Stimulated activated naive CD8-positive, alpha-beta T cell treated with anti-CD3 and anti-CD28 coated beads, Interleukin-15, amount 100 ng/mL, for 72 hours (primary cell): Measurements from ENCODE around the gene RUVBL1.

Experiments used
- ATAC-seq: fragments of 150-1000 bp; cut with Tn5 transposase; 2 replicates; pipeline ENCODE4 v1.10.0; 2021; ENCODE audit warnings: mild to moderate bottlenecking, moderate library complexity
- DNase-seq, 2 donors: peaks; one replicate each; pipeline ENCODE4 v3.0.0; 2021 to 2022
- H3K27ac Mint-ChIP-seq, 2 donors: one replicate each; pipeline ENCODE4 v1.8.0; 2022; ENCODE audit warnings: mild to moderate bottlenecking in 2 of 2, mixed read lengths in 2 of 2, moderate library complexity in 2 of 2
- H3K27me3 Mint-ChIP-seq: one replicate; pipeline ENCODE4 v1.8.0; 2022; ENCODE audit warnings: mixed read lengths
- H3K4me1 Mint-ChIP-seq: one replicate; pipeline ENCODE4 v1.8.0; 2022; ENCODE audit warnings: mild to moderate bottlenecking, mixed read lengths
- H3K4me3 Mint-ChIP-seq, 2 donors: one replicate each; pipeline ENCODE4 v1.8.0; 2022; ENCODE audit warnings: mild to moderate bottlenecking in 2 of 2, mixed read lengths in 2 of 2, moderate library complexity in 1 of 2
- H3K9me3 Mint-ChIP-seq, 2 donors: one replicate each; pipeline ENCODE4 v1.8.0; 2022; ENCODE audit warnings: mixed read lengths in 2 of 2

Gene RUVBL1

DNA sequence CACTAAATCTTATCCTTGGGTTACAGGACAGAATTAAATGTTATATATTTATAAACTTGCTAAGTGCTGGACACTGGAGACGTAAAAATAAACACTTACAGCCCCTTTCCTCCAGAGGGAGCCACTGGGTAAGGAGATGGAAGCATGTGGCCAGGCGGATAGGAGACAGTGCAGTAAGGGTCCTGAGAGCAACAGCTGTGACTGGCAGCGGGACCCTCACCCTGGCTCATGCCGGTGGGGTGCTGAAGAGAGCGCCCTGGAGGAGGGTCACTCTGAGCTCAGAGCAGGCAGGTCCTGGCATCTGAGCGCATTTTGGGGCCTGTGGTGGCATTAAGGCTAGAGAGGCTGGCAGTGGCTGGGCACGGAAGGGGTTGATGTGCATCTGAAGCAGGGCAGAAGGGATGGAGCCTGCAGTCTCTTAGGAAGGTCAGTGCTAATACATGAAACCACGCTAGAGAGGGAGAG lies 55.4 kb downstream of the RUVBL1 start:
- Mint-ChIP-seq H3K4me1 (peaks cover 6% of the 10 kb centered on the region), H3K9me3 (no peaks in the 10 kb centered on the region), H3K4me3 (no peak overlapping the region), H3K27me3 (no peaks in the 10 kb centered on the region), H3K27ac (peak overlapping the region in 1 of 2 donors; percentile 79)
- DNase-seq (no peak), ATAC-seq (peak; percentile 54)

DNA sequence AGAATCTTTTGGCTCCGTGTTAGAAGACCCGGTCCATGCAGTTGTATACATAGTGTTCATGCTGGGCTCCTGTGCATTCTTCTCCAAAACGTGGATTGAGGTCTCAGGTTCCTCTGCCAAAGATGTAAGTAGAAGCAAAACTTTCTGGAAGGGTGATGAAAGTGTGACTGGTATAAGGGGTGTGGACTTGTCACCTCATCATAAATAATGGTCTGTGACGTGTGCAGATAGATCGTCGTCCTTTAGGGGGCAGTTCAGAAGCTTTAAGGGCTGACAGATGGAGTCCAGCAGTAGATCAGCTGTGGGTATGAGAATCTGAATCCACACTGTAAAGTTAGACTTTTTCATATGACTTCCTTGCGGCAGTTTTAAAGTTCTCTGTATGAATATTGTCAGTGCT lies 56.1 kb downstream of the RUVBL1 start:
- no peak for DNase-seq
- no peak overlapping the region for H3K27ac Mint-ChIP-seq
- H3K4me3 Mint-ChIP-seq, result no peak overlapping the region
- H3K27me3 Mint-ChIP-seq, result no peaks in the 10 kb centered on the region
- H3K9me3 Mint-ChIP-seq, result no peaks in the 10 kb centered on the region
- ATAC-seq, result no peak
- H3K4me1 Mint-ChIP-seq, result peaks cover 6% of the 10 kb centered on the region

DNA sequence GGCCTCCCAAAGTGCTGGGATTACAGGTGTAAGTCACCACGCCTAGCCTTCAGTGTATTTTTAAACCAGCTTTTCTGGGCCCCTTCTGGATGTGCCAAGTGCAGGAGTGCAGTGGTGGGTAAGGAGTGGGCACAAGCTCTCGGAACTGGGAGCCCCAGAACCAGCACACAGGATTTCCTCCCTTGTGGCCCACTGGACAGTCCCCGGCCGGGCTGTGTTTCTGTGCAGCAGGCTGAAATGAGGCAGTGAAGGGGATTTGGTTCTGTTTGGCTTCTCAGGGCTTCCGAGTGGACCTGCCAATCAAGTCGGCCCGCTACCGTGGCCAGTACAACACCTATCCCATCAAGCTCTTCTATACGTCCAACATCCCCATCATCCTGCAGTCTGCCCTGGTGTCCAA lies 56.9 kb downstream of the RUVBL1 start:
- Mint-ChIP-seq H3K9me3 (no peaks in the 10 kb centered on the region), H3K27me3 (no peaks in the 10 kb centered on the region), H3K4me1 (peaks cover 12% of the 10 kb centered on the region), H3K27ac (no peak overlapping the region), H3K4me3 (no peak overlapping the region)
- DNase-seq, result no peak
- no peak for ATAC-seq

DNA sequence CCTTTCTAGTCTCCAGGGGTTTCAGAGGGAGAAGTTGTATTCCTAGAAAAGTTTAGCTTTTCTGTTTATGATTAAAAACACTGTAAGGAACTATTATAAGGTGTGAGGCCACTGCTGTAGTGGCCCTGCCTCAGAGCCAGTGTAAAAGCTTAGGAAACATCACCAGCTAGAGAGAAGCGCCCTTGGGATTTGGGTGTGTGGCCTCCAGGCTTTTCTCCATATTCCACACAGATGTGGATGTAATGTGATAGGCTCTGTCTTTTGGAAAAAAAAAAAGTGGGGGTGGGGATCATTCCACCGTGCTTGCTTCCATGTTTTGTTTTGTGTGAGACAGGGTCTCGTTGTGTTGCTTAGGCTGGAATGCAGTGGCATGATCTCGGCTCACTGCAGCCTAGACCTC lies 57.5 kb downstream of the RUVBL1 start:
- DNase-seq, result no peak
- Mint-ChIP-seq H3K4me3 (no peak overlapping the region), H3K27ac (peak overlapping the region in 1 of 2 donors; percentile 13), H3K27me3 (no peaks in the 10 kb centered on the region), H3K9me3 (no peaks in the 10 kb centered on the region), H3K4me1 (peaks cover 16% of the 10 kb centered on the region)
- no peak for ATAC-seq

DNA sequence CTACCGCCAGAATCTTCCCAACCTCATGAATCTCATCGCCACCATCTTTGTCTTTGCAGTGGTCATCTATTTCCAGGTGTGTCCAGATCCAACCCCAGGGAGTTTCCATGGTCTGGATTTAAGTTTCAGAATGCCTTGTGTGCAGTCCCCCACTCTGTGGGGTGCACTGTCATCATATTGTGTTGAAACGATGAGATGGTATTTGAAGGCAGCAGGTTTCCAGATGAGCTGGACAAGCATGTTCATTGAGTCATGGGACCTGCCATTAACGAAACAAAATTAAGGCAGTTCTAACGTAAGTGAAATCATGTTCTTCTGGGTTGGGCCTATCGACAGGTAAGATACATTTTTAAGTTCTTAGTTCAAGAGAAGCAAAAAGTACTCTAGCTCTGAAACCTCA lies 58.6 kb downstream of the RUVBL1 start:
- H3K27me3 Mint-ChIP-seq, result no peaks in the 10 kb centered on the region
- H3K4me1 Mint-ChIP-seq, result peaks cover 16% of the 10 kb centered on the region
- ATAC-seq, result no peak
- peak overlapping the region in 1 of 2 donors; percentile 37 for H3K27ac Mint-ChIP-seq
- DNase-seq, result no peak
- H3K4me3 Mint-ChIP-seq, result no peak overlapping the region
- no peaks in the 10 kb centered on the region for H3K9me3 Mint-ChIP-seq

DNA sequence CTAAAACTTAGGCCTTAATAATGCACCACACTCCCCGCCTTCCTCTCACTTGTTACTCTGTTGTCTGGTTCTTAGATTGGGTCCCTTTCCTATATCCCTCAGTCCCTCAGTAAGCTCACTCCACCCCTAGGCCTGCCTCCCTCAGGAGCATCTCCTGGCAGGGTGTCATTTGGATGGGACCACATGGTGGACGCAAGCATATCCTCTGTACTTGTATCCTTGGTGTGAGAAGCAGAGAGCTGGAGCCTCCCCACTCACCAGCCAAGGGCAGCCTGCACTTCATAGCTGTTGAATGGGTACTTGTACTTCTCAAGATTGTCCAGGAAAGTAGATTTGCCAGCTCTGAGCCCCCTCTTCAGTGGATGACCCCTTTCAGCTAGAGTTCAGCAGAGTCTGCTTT lies 59.7 kb downstream of the RUVBL1 start:
- peak overlapping the region in 1 of 2 donors; percentile 5 for H3K27ac Mint-ChIP-seq
- H3K4me3 Mint-ChIP-seq, result no peak overlapping the region
- ATAC-seq (no peak), DNase-seq (no peak)
- peaks cover 16% of the 10 kb centered on the region for H3K4me1 Mint-ChIP-seq
- H3K9me3 Mint-ChIP-seq, result no peaks in the 10 kb centered on the region
- H3K27me3 Mint-ChIP-seq, result no peaks in the 10 kb centered on the region

DNA sequence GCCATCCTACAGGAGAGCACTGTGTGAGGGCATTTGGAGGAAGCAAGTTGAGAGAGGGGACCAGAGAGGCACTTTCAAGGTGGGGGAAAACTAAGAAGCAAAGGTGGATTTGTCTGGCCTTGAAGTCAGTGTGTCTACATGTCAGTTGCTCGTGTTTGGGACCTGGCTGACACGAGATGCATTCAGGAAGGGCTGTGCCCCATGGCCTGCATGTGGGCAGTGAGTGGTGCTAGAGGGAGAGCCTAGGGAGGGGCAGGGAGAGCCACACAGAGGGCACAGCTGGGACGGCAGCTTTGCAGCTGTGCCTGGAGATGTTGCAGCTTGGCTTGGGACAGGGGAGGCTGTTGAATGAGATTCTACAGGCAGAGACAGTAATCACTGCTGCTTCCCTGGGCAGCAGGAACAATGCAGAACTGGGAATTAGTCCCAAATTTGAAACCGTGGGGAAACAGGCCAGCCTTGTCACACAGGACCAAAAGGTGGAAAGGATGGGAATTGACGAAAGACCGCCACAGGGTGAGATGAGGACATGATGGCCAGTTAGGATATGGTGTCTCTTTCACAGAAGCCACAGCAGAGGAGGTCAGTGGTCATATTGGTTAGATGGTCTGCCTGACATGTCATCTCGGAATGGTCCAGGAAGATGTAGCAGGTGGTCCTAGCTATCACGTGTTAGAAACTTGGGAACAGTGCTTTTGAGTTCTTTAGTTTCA lies 61.4 kb downstream of the RUVBL1 start:
- H3K4me1 Mint-ChIP-seq, result peaks cover 14% of the 10 kb centered on the region
- no peak for DNase-seq
- H3K4me3 Mint-ChIP-seq, result no peak overlapping the region
- H3K27me3 Mint-ChIP-seq, result no peaks in the 10 kb centered on the region
- no peaks in the 10 kb centered on the region for H3K9me3 Mint-ChIP-seq
- H3K27ac Mint-ChIP-seq, result peak overlapping the region; percentile 20 to 64
- peak; percentile 46 for ATAC-seq

DNA sequence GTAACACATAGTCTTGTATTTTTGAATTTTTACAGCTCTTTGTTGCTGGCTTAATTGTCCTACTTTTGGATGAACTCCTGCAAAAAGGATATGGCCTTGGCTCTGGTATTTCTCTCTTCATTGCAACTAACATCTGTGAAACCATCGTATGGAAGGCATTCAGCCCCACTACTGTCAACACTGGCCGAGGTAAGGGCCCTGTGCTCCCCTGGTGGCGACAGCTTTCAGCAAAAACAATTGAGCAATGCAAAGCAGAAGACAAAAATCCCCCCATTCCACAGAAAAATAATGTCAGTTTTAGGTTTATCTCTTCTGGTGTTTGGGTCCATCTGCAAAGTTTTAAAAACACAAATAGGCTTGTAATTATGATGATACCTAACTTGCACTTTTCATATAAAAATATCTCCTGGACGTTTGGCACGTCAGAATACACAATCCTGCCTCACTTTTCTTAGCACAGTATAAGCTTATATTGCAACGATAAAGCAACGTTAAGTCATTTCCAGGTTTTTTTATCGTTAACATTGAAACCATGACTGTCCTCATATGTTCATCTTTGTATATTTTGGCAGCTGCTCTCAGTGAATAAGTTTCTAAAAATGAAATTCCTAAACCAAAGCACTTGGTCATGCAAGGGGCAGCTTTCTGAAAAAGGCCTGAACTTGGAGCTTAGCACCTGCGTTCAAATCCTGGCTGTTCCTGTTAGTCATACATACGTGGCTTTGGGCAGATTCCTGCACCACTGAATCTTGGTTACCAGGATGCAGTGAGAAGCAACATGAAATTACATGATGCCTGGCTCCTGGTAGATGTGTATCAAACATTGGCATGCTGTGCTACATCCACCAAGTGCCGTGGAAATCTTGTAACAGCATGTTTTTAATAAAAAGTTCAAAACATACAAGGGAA lies 62.9 kb downstream of the RUVBL1 start:
- Mint-ChIP-seq H3K27me3 (no peaks in the 10 kb centered on the region), H3K9me3 (no peaks in the 10 kb centered on the region), H3K27ac (no peak overlapping the region), H3K4me1 (peaks cover 18% of the 10 kb centered on the region), H3K4me3 (no peak overlapping the region)
- DNase-seq (no peak), ATAC-seq (no peak)

DNA sequence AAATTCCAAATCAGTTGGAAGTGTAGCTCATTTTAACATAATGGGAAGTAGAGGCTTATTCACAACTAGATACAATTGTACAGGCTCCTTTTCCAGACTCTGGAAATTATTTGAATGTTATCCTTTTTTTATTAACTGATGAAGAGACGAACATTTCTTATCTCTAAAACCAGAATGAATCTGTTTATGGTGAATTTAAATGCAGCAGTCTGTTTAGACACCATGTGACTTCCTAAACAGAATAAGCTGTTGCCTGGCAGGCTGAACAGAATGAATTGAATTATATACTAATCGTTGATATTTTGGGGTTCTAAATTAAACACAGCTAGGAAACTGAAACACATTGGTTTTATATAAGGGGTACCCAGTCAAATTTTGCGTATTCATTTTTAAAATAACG lies 67.4 kb downstream of the RUVBL1 start:
- Mint-ChIP-seq H3K27me3 (no peaks in the 10 kb centered on the region), H3K27ac (no peak overlapping the region)

DNA sequence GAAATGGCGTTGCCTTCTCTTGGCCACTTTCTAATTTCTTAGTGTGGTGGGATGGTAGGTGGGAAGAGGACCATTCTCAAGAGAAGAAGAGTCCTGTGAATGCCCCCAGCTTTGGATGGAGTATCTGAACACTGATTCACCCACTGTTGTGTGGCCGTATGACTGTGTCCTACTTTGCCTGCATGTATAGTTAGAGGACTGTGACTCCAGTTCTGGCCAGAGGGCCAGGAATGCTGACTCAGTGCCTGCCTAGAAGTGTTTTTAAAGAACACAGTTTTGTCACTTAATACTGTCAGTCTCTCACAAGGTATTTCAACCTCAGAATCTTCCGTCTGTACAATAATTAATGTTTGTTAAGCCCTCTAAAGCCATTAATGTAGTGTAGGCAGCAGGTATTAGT lies 69.2 kb downstream of the RUVBL1 start:
- H3K9me3 Mint-ChIP-seq, result no peaks in the 10 kb centered on the region
- ATAC-seq (no peak), DNase-seq (no peak)
- peak overlapping the region in 1 of 2 donors; percentile 2 for H3K27ac Mint-ChIP-seq
- peak overlapping the region; percentile 94 to 98 for H3K4me3 Mint-ChIP-seq
- no peaks in the 10 kb centered on the region for H3K27me3 Mint-ChIP-seq
- peaks cover 48% of the 10 kb centered on the region for H3K4me1 Mint-ChIP-seq

More for the DNA sequence above, 67.4 kb downstream of the RUVBL1 start:
- no peaks in the 10 kb centered on the region for H3K9me3 Mint-ChIP-seq
- peaks cover 44% of the 10 kb centered on the region for H3K4me1 Mint-ChIP-seq
- ATAC-seq, result no peak
- no peak for DNase-seq
- H3K4me3 Mint-ChIP-seq, result no peak overlapping the region

DNA sequence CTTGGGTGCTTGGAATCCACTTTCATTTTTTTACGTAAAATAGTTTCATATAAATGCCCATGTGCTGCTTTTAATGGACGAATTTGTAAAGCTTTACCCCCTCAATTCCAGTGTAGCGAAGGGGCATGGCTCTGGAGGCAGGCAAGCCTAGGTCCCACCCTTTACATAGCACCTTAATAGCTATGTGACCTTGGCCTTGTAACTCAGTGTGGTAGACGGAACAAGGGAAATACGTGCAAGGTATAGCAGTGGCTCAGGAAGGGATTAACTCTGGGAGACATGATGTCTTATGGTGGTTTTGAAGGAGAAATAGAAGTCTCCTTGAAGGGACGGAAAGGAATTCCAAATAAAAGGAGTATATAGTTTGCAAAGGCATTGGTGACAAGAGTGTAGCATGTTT lies 70.0 kb downstream of the RUVBL1 start:
- H3K27ac Mint-ChIP-seq, result no peak overlapping the region
- H3K27me3 Mint-ChIP-seq, result no peaks in the 10 kb centered on the region
- H3K4me1 Mint-ChIP-seq, result peaks cover 48% of the 10 kb centered on the region
- DNase-seq (no peak), ATAC-seq (no peak)
- H3K4me3 Mint-ChIP-seq, result peak overlapping the region; percentile 94 to 98
- no peaks in the 10 kb centered on the region for H3K9me3 Mint-ChIP-seq

DNA sequence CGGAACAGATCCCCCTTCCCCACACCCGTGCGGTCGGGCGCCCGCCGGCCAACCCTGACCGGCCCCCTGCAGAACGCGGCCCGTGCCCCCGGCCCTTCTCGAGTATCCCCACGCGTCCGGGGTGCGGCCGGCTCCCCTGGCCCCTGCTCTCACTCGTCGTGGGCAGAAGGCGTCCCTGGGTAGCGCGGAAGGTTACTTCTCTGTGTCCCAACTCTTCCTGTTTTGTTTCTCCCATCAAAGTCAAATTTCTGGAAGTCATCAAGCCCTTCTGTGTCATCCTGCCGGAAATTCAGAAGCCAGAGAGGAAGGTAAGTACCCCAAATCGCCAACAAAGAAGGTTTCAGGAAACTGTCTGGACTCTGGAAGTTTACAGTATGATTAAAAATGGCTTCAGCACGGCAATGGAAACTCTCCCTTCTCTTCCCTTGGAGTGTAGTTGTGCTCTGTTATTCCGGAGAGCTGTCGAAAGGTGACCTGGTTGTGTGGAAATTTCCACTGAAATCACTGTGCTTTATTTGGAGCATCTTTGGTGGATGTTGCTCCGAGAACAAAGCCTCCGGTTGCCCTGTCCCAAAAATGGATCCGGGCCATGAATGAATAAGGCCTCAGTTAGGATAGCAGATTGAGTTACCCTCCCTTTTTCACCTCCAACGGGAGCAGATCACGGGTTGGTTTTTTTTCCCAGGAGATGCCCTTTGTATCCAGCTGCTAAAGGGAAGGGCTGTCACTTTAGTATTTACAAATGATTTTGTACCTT lies 70.8 kb downstream of the RUVBL1 start:
- H3K4me1 Mint-ChIP-seq, result peaks cover 48% of the 10 kb centered on the region
- no peak for DNase-seq
- peak overlapping the region; percentile 94 to 98 for H3K4me3 Mint-ChIP-seq
- H3K27me3 Mint-ChIP-seq, result no peaks in the 10 kb centered on the region
- H3K9me3 Mint-ChIP-seq, result no peaks in the 10 kb centered on the region
- ATAC-seq, result peak; percentile 22
- peak overlapping the region; percentile 99 for H3K27ac Mint-ChIP-seq

DNA sequence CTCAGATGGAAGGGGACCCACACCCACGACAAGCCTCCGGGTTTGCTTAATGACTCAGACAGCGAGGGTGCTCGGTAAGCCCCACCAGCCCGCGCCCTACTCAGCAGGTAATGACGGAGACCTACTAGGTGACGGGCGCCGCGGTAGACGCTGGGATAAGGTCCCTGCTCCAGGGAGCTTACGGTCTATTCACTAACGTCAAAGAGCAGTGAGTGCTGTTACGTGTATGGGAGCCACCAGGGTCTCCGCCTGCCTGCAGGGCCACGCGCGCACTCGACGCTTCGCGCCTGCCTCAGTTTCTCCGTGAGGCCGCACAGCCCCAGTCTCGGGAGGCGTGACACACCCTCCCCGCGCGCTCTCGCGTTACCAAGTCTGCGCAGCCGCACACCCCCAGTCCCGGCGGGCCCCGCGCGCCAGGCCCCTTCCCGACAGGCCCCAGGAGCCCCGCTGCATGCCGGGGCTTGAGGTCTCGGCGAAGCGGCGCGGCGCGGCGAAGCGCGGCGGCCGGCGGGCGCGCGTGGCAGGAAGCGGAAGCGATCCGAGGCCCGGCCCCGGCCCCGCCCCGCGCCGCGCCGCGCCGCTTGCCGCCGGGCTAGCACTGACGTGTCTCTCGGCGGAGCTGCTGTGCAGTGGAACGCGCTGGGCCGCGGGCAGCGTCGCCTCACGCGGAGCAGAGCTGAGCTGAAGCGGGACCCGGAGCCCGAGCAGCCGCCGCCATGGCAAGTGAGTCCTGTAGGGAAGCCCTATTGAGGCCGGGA lies 71.6 kb downstream of the RUVBL1 start, which contains the start of gene SEC61A1:
Gene SEC61A1, plus strand, starts transcription at position 601 of the 758 bp plus-strand sequence. Its CDS starts 116 bp downstream, at position 717.
- Mint-ChIP-seq H3K4me1 (peaks cover 43% of the 10 kb centered on the region), H3K4me3 (peak within 1 kb of the TSS; percentile 94 to 98), H3K9me3 (no peaks in the 10 kb centered on the region), H3K27ac (peak within 1 kb of the TSS; percentile 99), H3K27me3 (no peaks in the 10 kb centered on the region)
- peak; percentile 97 for ATAC-seq
- peak; percentile 95 for DNase-seq

DNA sequence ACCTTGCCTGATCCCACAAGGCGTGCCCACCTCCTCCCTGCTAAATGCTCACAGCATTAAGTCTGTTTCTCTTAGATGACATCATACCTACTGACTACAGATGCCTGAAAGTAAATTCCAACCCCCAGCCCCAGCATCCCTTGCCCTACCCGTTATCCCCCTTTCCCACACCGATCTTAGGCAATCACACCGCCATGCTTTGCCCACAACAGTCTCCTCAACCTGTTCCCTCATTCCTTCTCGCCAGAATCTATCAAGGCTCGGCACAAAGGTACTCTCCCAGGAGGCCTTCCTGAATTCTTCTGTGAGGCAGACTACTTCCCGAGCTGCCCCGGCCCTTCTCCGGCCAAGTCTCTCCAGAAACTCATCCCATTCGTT lies 72.2 kb downstream of the RUVBL1 start:
- DNase-seq, result no peak
- peaks cover 42% of the 10 kb centered on the region for H3K4me1 Mint-ChIP-seq

DNA sequence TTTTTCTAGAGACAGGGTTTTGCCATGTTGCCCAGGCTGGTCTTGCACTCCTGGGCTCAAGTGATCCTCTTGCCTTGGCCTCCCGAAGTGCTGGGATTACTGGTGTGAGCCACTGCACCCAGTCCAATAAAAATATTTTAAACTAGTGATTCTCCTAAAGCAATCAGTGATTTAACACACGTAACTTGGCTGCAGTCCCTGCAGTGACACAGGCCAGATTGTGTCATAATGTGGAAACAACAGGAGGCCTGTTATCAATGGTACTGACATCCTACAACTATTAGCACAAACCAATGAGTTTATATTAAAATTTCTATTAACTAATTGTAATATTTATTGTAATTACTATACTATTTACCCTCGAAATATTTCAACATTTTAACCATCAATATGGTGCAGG lies 73.0 kb downstream of the RUVBL1 start:
- H3K4me1 Mint-ChIP-seq, result peaks cover 38% of the 10 kb centered on the region
- H3K4me3 Mint-ChIP-seq, result no peak overlapping the region
- DNase-seq (no peak), ATAC-seq (no peak)
- H3K9me3 Mint-ChIP-seq, result no peaks in the 10 kb centered on the region
- no peaks in the 10 kb centered on the region for H3K27me3 Mint-ChIP-seq
- no peak overlapping the region for H3K27ac Mint-ChIP-seq

More for the DNA sequence above, 72.2 kb downstream of the RUVBL1 start:
- H3K4me3 Mint-ChIP-seq, result peak overlapping the region; percentile 92 to 94
- H3K9me3 Mint-ChIP-seq, result no peaks in the 10 kb centered on the region
- peak overlapping the region; percentile 95 to 98 for H3K27ac Mint-ChIP-seq
- no peaks in the 10 kb centered on the region for H3K27me3 Mint-ChIP-seq
- ATAC-seq, result no peak
